Small intestine (tissue), 7 donors: ENCODE results near the gene PLVAP. TPM values are rescaled to one million over a fixed set of nuclear protein-coding genes. Genes with fewer than 3 reads are reported as not detected.

ENCODE experiments used
- DNase-seq, 2 donors: peaks; one replicate each; pipeline versions ENCODE4 v3.0.0 to v3.0.0-alpha.2; 2013
- FAIRE-seq: peaks from 2 replicates; lab custom pipeline; 2012; peaks lifted over from hg19 to GRCh38; lab: Jason Lieb, UNC
- H3K27ac ChIP-seq, 3 donors: one replicate each; pipeline ENCODE4 v1.5.1; 2013; ENCODE audit warnings: low read length in 2 of 3, mild to moderate bottlenecking in 2 of 3, control low read depth in 1 of 3, inconsistent platforms in 1 of 3, low read depth in 1 of 3, moderate library complexity in 1 of 3
- H3K27me3 ChIP-seq, 3 donors: one replicate each; pipeline ENCODE4 v1.6.1; 2013; ENCODE audit warnings: low read length in 3 of 3, inconsistent platforms in 1 of 3; ENCODE audit not compliant: control insufficient read depth in 3 of 3, insufficient read depth in 3 of 3
- H3K36me3 ChIP-seq, 3 donors: one replicate each; pipeline ENCODE4 v1.6.1; 2013; ENCODE audit warnings: low read length in 3 of 3, inconsistent platforms in 1 of 3, low read depth in 1 of 3, mild to moderate bottlenecking in 1 of 3, moderate library complexity in 1 of 3; ENCODE audit not compliant: control insufficient read depth in 3 of 3, insufficient read depth in 2 of 3
- H3K4me1 ChIP-seq, 3 donors: one replicate each; pipeline ENCODE4 v1.6.1; 2013; ENCODE audit warnings: low read length in 2 of 3, inconsistent platforms in 1 of 3, low read depth in 1 of 3, mild to moderate bottlenecking in 1 of 3, moderate library complexity in 1 of 3; ENCODE audit not compliant: control insufficient read depth in 3 of 3, insufficient read depth in 2 of 3
- H3K4me3 ChIP-seq, 3 donors: one replicate each; pipeline ENCODE4 v1.5.1; 2013; ENCODE audit warnings: low read length in 3 of 3, control low read depth in 1 of 3, inconsistent platforms in 1 of 3, low read depth in 1 of 3, mild to moderate bottlenecking in 1 of 3, moderate library complexity in 1 of 3
- H3K9me3 ChIP-seq, 2 donors: one replicate each; pipeline ENCODE4 v1.6.1; 2013; ENCODE audit warnings: low read depth in 1 of 2, low read length in 1 of 2; ENCODE audit not compliant: control insufficient read depth in 2 of 2, insufficient read depth in 1 of 2
- WGBS, 3 donors: extraction: QIAGEN DNeasy Blood & Tissue Kit; methylation state at CpG; one replicate each; pipeline ENCODE4 v1.1.7; 2013; 5-methylcytosine and 5-hydroxymethylcytosine counted together
- polyA plus RNA-seq, 4 donors: library from polyadenylated mRNA; stranded (reverse) in 3 of 4; unstranded in 1 of 4; fragments of 200-250 nt in 3 of 4; fragments of 120-200 nt in 1 of 4; gene quantifications; one replicate each; pipeline versions ENCODE4 v1.2.1 to v1.2.3, GENCODE V29; 2013
- donor health status: healthy with polysubstance abuse.
- donor health status: control.
- donor health status: control.
- donor health status: Bipolar disorder and iron deficiency.
- donor health status: healthy.

The PLVAP gene
- polyA plus RNA-seq, 4 donors, result 2.2 to 115 (median 19.4) TPM

- no peak for FAIRE-seq
- no peaks in the 10 kb centered on the region for H3K4me1 ChIP-seq
- H3K4me3 ChIP-seq, result no peak overlapping the region
- WGBS, 3 donors, result 37 to 56% (median 44%) methylated on average over 11 of the region's 11 CpGs
- no peak for DNase-seq
- no peaks in the 10 kb centered on the region for H3K9me3 ChIP-seq
- no peak overlapping the region for H3K27ac ChIP-seq
- no peaks in the 10 kb centered on the region for H3K36me3 ChIP-seq
- H3K27me3 ChIP-seq, result no peaks in the 10 kb centered on the region
These were observed 19.4 kb downstream of the PLVAP start for GRCh38 chr19:17357724-17358123.

- Histone ChIP-seq H3K9me3 (no peaks in the 10 kb centered on the region), H3K27me3 (no peaks in the 10 kb centered on the region), H3K4me1 (no peaks in the 10 kb centered on the region), H3K4me3 (no peak overlapping the region), H3K36me3 (no peaks in the 10 kb centered on the region), H3K27ac (no peak overlapping the region)
- WGBS, 3 donors, result 76 to 86% (median 79%) methylated on average over 7 of the region's 7 CpGs
- FAIRE-seq (no peak), DNase-seq (no peak)
These were observed 20.0 kb downstream of the PLVAP start for GRCh38 chr19:17357078-17357666.

GRCh38 chr19:17353386-17353785 lies 23.8 kb downstream of the PLVAP start:
- H3K9me3 ChIP-seq, result no peaks in the 10 kb centered on the region
- H3K4me3 ChIP-seq, result no peak overlapping the region
- no peaks in the 10 kb centered on the region for H3K36me3 ChIP-seq
- DNase-seq (no peak), FAIRE-seq (no peak)
- 67 to 77% (median 69%) methylated on average over 8 of the region's 8 CpGs for whole genome bisulfite sequencing, 3 donors
- H3K4me1 ChIP-seq, result no peaks in the 10 kb centered on the region
- peaks cover 0 to 9% (median 0%) of the 10 kb centered on the region in 3 donors for H3K27me3 ChIP-seq
- no peak overlapping the region for H3K27ac ChIP-seq

GRCh38 chr19:17352608-17353280 lies 24.4 kb downstream of the PLVAP start:
- Histone ChIP-seq H3K27me3 (peaks cover 0 to 12% (median 0%) of the 10 kb centered on the region in 3 donors), H3K4me3 (no peak overlapping the region), H3K27ac (no peak overlapping the region), H3K4me1 (no peaks in the 10 kb centered on the region), H3K9me3 (no peaks in the 10 kb centered on the region), H3K36me3 (no peaks in the 10 kb centered on the region)
- WGBS, 3 donors, result 34 to 42% (median 37%) methylated on average over 14 of the region's 14 CpGs
- DNase-seq (no peak), FAIRE-seq (no peak)

- DNase-seq, result no peak
- 89 to 93% (median 90%) methylated on average over 39 to 45 of the region's 45 CpGs for WGBS, 3 donors
- no peaks in the 10 kb centered on the region for H3K9me3 ChIP-seq
- H3K27ac ChIP-seq, result no peak overlapping the region
- no peaks in the 10 kb centered on the region for H3K36me3 ChIP-seq
- peaks cover 0 to 2% (median 0%) of the 10 kb centered on the region in 3 donors for H3K4me1 ChIP-seq
- peaks cover 0 to 12% (median 0%) of the 10 kb centered on the region in 3 donors for H3K27me3 ChIP-seq
- H3K4me3 ChIP-seq, result no peak overlapping the region
- no peak for FAIRE-seq
These were observed 25.2 kb downstream of the PLVAP start for GRCh38 chr19:17351815-17352435.

GRCh38 chr19:17348700-17349099 lies 28.4 kb downstream of the PLVAP start:
- H3K4me3 ChIP-seq, result no peak overlapping the region
- 6 to 22% (median 8%) methylated on average over 12 of the region's 12 CpGs for WGBS, 3 donors
- peak in 1 of 2 donors; percentile 38 for DNase-seq

GRCh38 chr19:17347877-17348276 lies 29.3 kb downstream of the PLVAP start:
- 58 to 63% (median 59%) methylated on average over 2 of the region's 2 CpGs for WGBS, 3 donors
- H3K27ac ChIP-seq, result peak overlapping the region in 1 of 3 donors; percentile 52
- peaks cover 0 to 2% (median 0%) of the 10 kb centered on the region in 3 donors for H3K4me1 ChIP-seq
- H3K4me3 ChIP-seq, result no peak overlapping the region
- H3K27me3 ChIP-seq, result peaks cover 0 to 12% (median 0%) of the 10 kb centered on the region in 3 donors
- H3K36me3 ChIP-seq, result no peaks in the 10 kb centered on the region
- H3K9me3 ChIP-seq, result no peaks in the 10 kb centered on the region
- no peak for FAIRE-seq
- no peak for DNase-seq

More at GRCh38 chr19:17348700-17349099, 28.4 kb downstream of the PLVAP start:
- FAIRE-seq, result no peak
- Histone ChIP-seq H3K4me1 (peaks cover 0 to 2% (median 0%) of the 10 kb centered on the region in 3 donors), H3K9me3 (no peaks in the 10 kb centered on the region), H3K36me3 (no peaks in the 10 kb centered on the region), H3K27me3 (peaks cover 0 to 12% (median 0%) of the 10 kb centered on the region in 3 donors), H3K27ac (peak overlapping the region in 1 of 3 donors; percentile 76)

- peak overlapping the region in 1 of 3 donors; percentile 69 for H3K27ac ChIP-seq
- DNase-seq (no peak), FAIRE-seq (no peak)
- WGBS, 3 donors, result 26 to 45% (median 37%) methylated on average over 6 of the region's 6 CpGs
- H3K27me3 ChIP-seq, result peaks cover 0 to 12% (median 0%) of the 10 kb centered on the region in 3 donors
- no peak overlapping the region for H3K4me3 ChIP-seq
- H3K9me3 ChIP-seq, result no peaks in the 10 kb centered on the region
- no peaks in the 10 kb centered on the region for H3K36me3 ChIP-seq
- peaks cover 0 to 2% (median 0%) of the 10 kb centered on the region in 3 donors for H3K4me1 ChIP-seq
These were observed 29.8 kb downstream of the PLVAP start for GRCh38 chr19:17347361-17347760.
